ENCODE measurements around the gene TRIP13.

DNA sequence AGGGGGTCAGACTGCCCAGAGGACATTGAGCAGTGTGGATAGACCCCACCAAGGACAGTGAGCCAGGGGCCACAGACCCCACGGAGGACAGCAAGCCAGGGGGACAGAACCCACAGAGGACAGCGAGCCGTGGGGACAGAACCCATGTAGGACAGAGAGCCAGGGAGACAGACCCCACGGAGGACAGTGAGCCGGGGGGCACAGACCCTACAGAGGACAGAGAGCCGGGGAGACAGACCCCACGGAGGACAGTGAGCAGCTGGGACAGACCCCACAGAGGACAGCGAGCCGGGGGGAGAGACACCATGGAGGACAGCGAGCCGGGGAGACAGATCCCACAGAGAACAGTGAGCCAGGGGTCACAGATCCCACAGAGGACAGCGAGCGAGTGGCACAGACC lies 38.5 kb upstream of the TRIP13 start:
- TF ChIP-seq CTCF (conservative IDR thresholded peaks at IDR 0.05; ENCODE audit: low read depth in 2 of 2) = no peak
- no peak for TF ChIP-seq REST (IDR thresholded peaks at IDR 0.05; ENCODE audit: unreplicated experiment)
- TF ChIP-seq EZH2 (IDR thresholded peaks at IDR 0.05; ENCODE audit: low read depth, unreplicated experiment) = no peak
- TF ChIP-seq POLR2AphosphoS5 (IDR thresholded peaks at IDR 0.05; ENCODE audit: low read depth) = no peak
- TF ChIP-seq CREB1 (CRISPR knock-in tag; IDR thresholded peaks at IDR 0.05; ENCODE audit: low read depth) = no peak
- TF ChIP-seq EZH2phosphoT487 (IDR thresholded peaks at IDR 0.05; ENCODE audit: unreplicated experiment) = no peak
